Esophagus squamous epithelium (tissue), 5 donors: Measurements from ENCODE around the gene CHPT1. TPM values are rescaled to one million over a fixed set of nuclear protein-coding genes. Genes with fewer than 3 reads are reported as not detected.

Experiments used
- DNase-seq: peaks from one replicate; lab custom pipeline; 2025; lab: John Stamatoyannopoulos, UW
- H3K27ac ChIP-seq, 4 donors: fragments of 200-600 bp; sonication (generic); one replicate each; pipeline ENCODE4 v1.5.1; 2016 to 2019; ENCODE audit warnings: mild to moderate bottlenecking in 1 of 4
- H3K27me3 ChIP-seq, 4 donors: fragments of 200-600 bp; sonication (generic); 1 replicate in 3 of 4; 2 replicates in 1 of 4; pipeline versions ENCODE4 v1.5.1 to v1.6.0; 2017 to 2021; ENCODE audit warnings: antibody characterized with exemption in 1 of 4
- H3K36me3 ChIP-seq, 3 donors: fragments of 200-600 bp; sonication (generic); one replicate each; pipeline ENCODE4 v1.5.1; 2016 to 2019
- H3K4me1 ChIP-seq, 3 donors: fragments of 200-600 bp; sonication (generic); one replicate each; pipeline ENCODE4 v1.5.1; 2017 to 2019
- H3K4me3 ChIP-seq, 4 donors: fragments of 200-600 bp; sonication (generic); 1 replicate in 3 of 4; 2 replicates in 1 of 4; pipeline ENCODE4 v1.5.1; 2016 to 2019; ENCODE audit warnings: mild to moderate bottlenecking in 2 of 4, moderate library complexity in 1 of 4
- H3K9me3 ChIP-seq, 3 donors: fragments of 200-600 bp; sonication (generic); one replicate each; pipeline ENCODE4 v1.5.1; 2016 to 2019
- CTCF ChIP-seq, 6 experiments: fragments of 450-650 bp in 4 of 6; fragments of 200-600 bp in 2 of 6; sonication (generic) in 2 of 6; IDR thresholded peaks; one replicate each; pipeline ENCODE4 v1.5.1; 2016 to 2019; ENCODE audit warnings: antibody characterized with exemption in 6 of 6, mild to moderate bottlenecking in 4 of 6, moderate library complexity in 4 of 6
- POLR2A ChIP-seq, 4 donors: fragments of 450-650 bp; IDR thresholded peaks; one replicate each; pipeline ENCODE4 v1.6.1; 2017; ENCODE audit warnings: antibody characterized with exemption in 4 of 4, mild to moderate bottlenecking in 4 of 4, moderate library complexity in 3 of 4
- WGBS, 2 donors: methylation state at CpG; one replicate each; pipeline ENCODE4 v1.1.5; 2018; 5-methylcytosine and 5-hydroxymethylcytosine counted together
- intact Hi-C: fragments of 100-400 bp; cut with DNase I; formaldehyde crosslinking; loops from one replicate; pipeline ENCODE4 v1.15.0; 2022
- total RNA-seq, 4 donors: library from RNA; depleted of rRNA; stranded (reverse); fragments of >200 nt; gene quantifications; one replicate each; pipeline ENCODE4 v1.1.0, GENCODE V29; 2016
- donor health status: DM: yes; HTN: yes; CAD: no.

Gene CHPT1
- total RNA-seq, 4 donors from 2014 or later = 12.7 to 53.6 (median 27.0) TPM

- WGBS, 2 donors = 69 to 80% methylated on average over 6 of the region's 7 CpGs
- TF ChIP-seq POLR2A (IDR thresholded peaks at IDR 0.05) (no peak), CTCF (IDR thresholded peaks at IDR 0.05) (no peak)
- Histone ChIP-seq H3K36me3 (no peaks in the 10 kb centered on the region), H3K9me3 (no peaks in the 10 kb centered on the region), H3K27me3 (peaks cover 0 to 8% (median 0%) of the 10 kb centered on the region in 4 donors), H3K4me3 (no peak overlapping the region), H3K27ac (no peak overlapping the region), H3K4me1 (no peaks in the 10 kb centered on the region)
- intact Hi-C loops = no loop called here
- DNase-seq = no peak
These were observed 31.2 kb upstream of the CHPT1 start for GRCh38 chr12:101666052-101666728.

- intact Hi-C loops = no loop called here
- Histone ChIP-seq H3K9me3 (no peaks in the 10 kb centered on the region), H3K36me3 (no peaks in the 10 kb centered on the region), H3K4me1 (peaks cover 0 to 5% (median 0%) of the 10 kb centered on the region in 3 donors), H3K27me3 (peaks cover 0 to 8% (median 0%) of the 10 kb centered on the region in 4 donors), H3K4me3 (no peak overlapping the region), H3K27ac (no peak overlapping the region)
- TF ChIP-seq POLR2A (IDR thresholded peaks at IDR 0.05) (no peak), CTCF (IDR thresholded peaks at IDR 0.05) (no peak)
- WGBS, 2 donors = 79 to 85% methylated on average over 5 of the region's 5 CpGs
- no peak for DNase-seq
These were observed 29.8 kb upstream of the CHPT1 start for GRCh38 chr12:101667591-101667990.

- intact Hi-C loops = no loop called here
- H3K4me1 ChIP-seq = peaks cover 0 to 5% (median 0%) of the 10 kb centered on the region in 3 donors
- H3K9me3 ChIP-seq = no peaks in the 10 kb centered on the region
- H3K4me3 ChIP-seq = no peak overlapping the region
- TF ChIP-seq CTCF (IDR thresholded peaks at IDR 0.05) = peak in 5 of 6 experiments; percentile 6 to 60 (median 41)
- TF ChIP-seq POLR2A (IDR thresholded peaks at IDR 0.05) = no peak
- WGBS, 2 donors = 53 to 59% methylated on average over 6 of the region's 6 CpGs
- no peak overlapping the region for H3K27ac ChIP-seq
- peaks cover 0 to 8% (median 0%) of the 10 kb centered on the region in 4 donors for H3K27me3 ChIP-seq
- no peak for DNase-seq
- no peaks in the 10 kb centered on the region for H3K36me3 ChIP-seq
These were observed 27.3 kb upstream of the CHPT1 start for GRCh38 chr12:101670007-101670671.

- H3K9me3 ChIP-seq = no peaks in the 10 kb centered on the region
- H3K27me3 ChIP-seq = peaks cover 0 to 2% (median 0%) of the 10 kb centered on the region in 4 donors
- intact Hi-C loops = no loop called here
- TF ChIP-seq POLR2A (IDR thresholded peaks at IDR 0.05) = no peak
- no peak for TF ChIP-seq CTCF (IDR thresholded peaks at IDR 0.05)
- 55 to 61% methylated on average over 5 to 6 of the region's 6 CpGs for WGBS, 2 donors
- DNase-seq = no peak
- H3K4me3 ChIP-seq = no peak overlapping the region
- H3K27ac ChIP-seq = no peak overlapping the region
- no peaks in the 10 kb centered on the region for H3K36me3 ChIP-seq
- peaks cover 0 to 5% (median 0%) of the 10 kb centered on the region in 3 donors for H3K4me1 ChIP-seq
These were observed 26.2 kb upstream of the CHPT1 start for GRCh38 chr12:101671157-101671791.

GRCh38 chr12:101671833-101672232, 25.6 kb upstream of the CHPT1 start:
- H3K9me3 ChIP-seq = no peaks in the 10 kb centered on the region
- H3K36me3 ChIP-seq = no peaks in the 10 kb centered on the region
- intact Hi-C loops = no loop called here
- no peak overlapping the region for H3K27ac ChIP-seq
- peaks cover 0 to 5% (median 0%) of the 10 kb centered on the region in 3 donors for H3K4me1 ChIP-seq
- WGBS, 2 donors = 81 to 88% methylated on average over 4 of the region's 4 CpGs
- H3K4me3 ChIP-seq = no peak overlapping the region
- DNase-seq = no peak
- TF ChIP-seq CTCF (IDR thresholded peaks at IDR 0.05) (no peak), POLR2A (IDR thresholded peaks at IDR 0.05) (no peak)
- H3K27me3 ChIP-seq = no peaks in the 10 kb centered on the region
